HepG2 (cell line): ENCODE data around the gene POP7. TPM values are rescaled to one million over a fixed set of nuclear protein-coding genes. Genes with fewer than 3 reads are reported as not detected.

Experiments
- CEBPG ChIP-seq: IDR thresholded peaks from 2 replicates; pipeline ENCODE4 v1.6.1; 2016
- CENPBD1 ChIP-seq: sonication (generic); formaldehyde crosslinking; IDR thresholded peaks from 2 replicates; pipeline ENCODE4 v1.8.0; 2022; ENCODE audit warnings: missing genetic modification reagents, low read depth, mild to moderate bottlenecking, borderline replicate concordance
- ESRRA ChIP-seq: sonication (generic); formaldehyde crosslinking; IDR thresholded peaks from 2 replicates; pipeline ENCODE4 v1.5.1; 2020; ENCODE audit warnings: mild to moderate bottlenecking, low read depth, missing genetic modification reagents
- FOXA3 ChIP-seq: IDR thresholded peaks from 2 replicates; pipeline ENCODE4 v1.6.1; 2016; ENCODE audit warnings: missing genetic modification reagents, missing compliant biosample characterization
- JUND ChIP-seq: sonication (generic); formaldehyde crosslinking; IDR thresholded peaks from 2 replicates; pipeline ENCODE4 v1.8.0; 2022; ENCODE audit warnings: mild to moderate bottlenecking, missing genetic modification reagents
- KDM6A ChIP-seq: IDR thresholded peaks from 2 replicates; pipeline ENCODE4 v1.6.1; 2016; ENCODE audit warnings: low read depth
- MAX ChIP-seq: IDR thresholded peaks from 2 replicates; pipeline ENCODE4 v1.6.1; 2012; ENCODE audit warnings: inconsistent platforms
- MED8 ChIP-seq: sonication (generic); formaldehyde crosslinking; IDR thresholded peaks from 2 replicates; pipeline ENCODE4 v1.8.1; 2023; ENCODE audit warnings: mild to moderate bottlenecking, missing genetic modification reagents; ENCODE audit not compliant: insufficient replicate concordance
- MEIS2 ChIP-seq: sonication (generic); formaldehyde crosslinking; IDR thresholded peaks from 2 replicates; pipeline ENCODE4 v1.9.0; 2021; ENCODE audit warnings: mild to moderate bottlenecking, missing genetic modification reagents
- MXD4 ChIP-seq: IDR thresholded peaks from 2 replicates; pipeline ENCODE4 v1.6.1; 2016; ENCODE audit warnings: mild to moderate bottlenecking, missing biosample characterization, missing genetic modification reagents
- NR2C2 ChIP-seq: sonication (generic); formaldehyde crosslinking; IDR thresholded peaks from 2 replicates; pipeline ENCODE4 v1.4.0; 2020; ENCODE audit warnings: missing genetic modification reagents, mild to moderate bottlenecking, moderate library complexity, borderline replicate concordance
- PRPF4 ChIP-seq: fragments of 200-400 bp; formaldehyde crosslinking; IDR thresholded peaks from 2 replicates; pipeline ENCODE4 v1.6.1; 2016; ENCODE audit warnings: low read length, low read depth; ENCODE audit not compliant: poor library complexity, severe bottlenecking
- TFAP4 ChIP-seq: sonication (generic); IDR thresholded peaks from 2 replicates; pipeline ENCODE4 v1.6.1; 2016; ENCODE audit warnings: low read depth, borderline replicate concordance
- TIGD3 ChIP-seq: sonication (generic); formaldehyde crosslinking; IDR thresholded peaks from 2 replicates; pipeline ENCODE4 v1.5.1; 2020; ENCODE audit warnings: mild to moderate bottlenecking, missing genetic modification reagents, borderline replicate concordance
- TRIM22 ChIP-seq: fragments of 450-650 bp; IDR thresholded peaks from 2 replicates; pipeline ENCODE4 v1.6.1; 2017
- ZFP36 ChIP-seq: fragments of 150-350 bp; IDR thresholded peaks from 2 replicates; pipeline ENCODE4 v1.6.1; 2018; ENCODE audit warnings: borderline replicate concordance, low read length, low read depth; ENCODE audit not compliant: partially characterized antibody
- ZNF160 ChIP-seq: sonication (generic); formaldehyde crosslinking; IDR thresholded peaks from 2 replicates; pipeline ENCODE4 v1.8.0; 2022; ENCODE audit warnings: mild to moderate bottlenecking, inconsistent platforms, missing genetic modification reagents
- ZNF281 ChIP-seq: sonication (generic); formaldehyde crosslinking; IDR thresholded peaks from 2 replicates; pipeline ENCODE4 v1.4.0; 2020; ENCODE audit warnings: missing genetic modification reagents, borderline replicate concordance
- ZNF703 ChIP-seq: sonication (generic); formaldehyde crosslinking; IDR thresholded peaks from 2 replicates; pipeline ENCODE4 v1.5.1; 2020; ENCODE audit warnings: missing genetic modification reagents, mild to moderate bottlenecking, moderate library complexity, borderline replicate concordance
- ZSCAN31 ChIP-seq: sonication (generic); formaldehyde crosslinking; IDR thresholded peaks from 2 replicates; pipeline ENCODE4 v1.5.0; 2020; ENCODE audit warnings: low read depth, mild to moderate bottlenecking, missing genetic modification reagents
- polyA plus RNA-seq, 8 experiments: library from polyadenylated mRNA; depleted of rRNA in 3 of 8; stranded (reverse) in 7 of 8; unstranded in 1 of 8; fragments of >200 nt; fragmentation: Illumina TruSeq in 4 of 8; extraction: Trizol in 4 of 8; gene quantifications; 2 replicates each; pipeline versions ENCODE4 v1.2.1 to v1.2.3, GENCODE V29; 2011 to 2016; ENCODE audit warnings: low read depth in 4 of 8, missing spikeins in 1 of 8, mixed read lengths in 1 of 8; ENCODE audit not compliant: insufficient read depth in 1 of 8
- total RNA-seq, 5 experiments: library from RNA; depleted of rRNA; stranded (reverse); fragments of >200 nt; fragmentation: Illumina TruSeq; extraction: Trizol; gene quantifications; 2 replicates each; pipeline ENCODE4 v1.2.3, GENCODE V29; 2016; ENCODE audit warnings: low read depth in 1 of 5

The POP7 gene
- total and polyA plus RNA-seq, 2 of the 13 experiments (the other 11 are each of a cell fraction or from before 2014, with no cell fraction given) = 63.9 to 91.1 TPM

- TF ChIP-seq CEBPG (CRISPR knock-in tag) (no peak), ESRRA (CRISPR knock-in tag) (0 out of 2 replicates have a peak, but pooled peaks have one; percentile 37), MED8 (CRISPR knock-in tag) (no peak), ZFP36 (peak; percentile 78), TRIM22 (no peak), PRPF4 (no peak), TFAP4 (peak; percentile 42; the same call in 1 of the 2 replicates), NR2C2 (CRISPR knock-in tag) (0 out of 2 replicates have a peak, but pooled peaks have one; percentile 8), KDM6A (CRISPR knock-in tag) (peak; percentile 24; the same call in 1 of the 2 replicates), ZNF703 (CRISPR knock-in tag) (no peak), TIGD3 (CRISPR knock-in tag) (no peak), MAX (peak; percentile 88), MEIS2 (CRISPR knock-in tag) (no peak), JUND (CRISPR knock-in tag) (no peak), MXD4 (CRISPR knock-in tag) (no peak), ZNF160 (no peak), ZNF281 (peak; percentile 51), CENPBD1 (CRISPR knock-in tag) (no peak), ZSCAN31 (no peak), FOXA3 (CRISPR knock-in tag) (no peak)
These were observed 11.7 kb upstream of the POP7 start, which contains the start of gene GIGYF1 (continued) for GRCh38 chr7:100694098-100694745.
